Measurements from ENCODE around the gene PDHA1.

DNA sequence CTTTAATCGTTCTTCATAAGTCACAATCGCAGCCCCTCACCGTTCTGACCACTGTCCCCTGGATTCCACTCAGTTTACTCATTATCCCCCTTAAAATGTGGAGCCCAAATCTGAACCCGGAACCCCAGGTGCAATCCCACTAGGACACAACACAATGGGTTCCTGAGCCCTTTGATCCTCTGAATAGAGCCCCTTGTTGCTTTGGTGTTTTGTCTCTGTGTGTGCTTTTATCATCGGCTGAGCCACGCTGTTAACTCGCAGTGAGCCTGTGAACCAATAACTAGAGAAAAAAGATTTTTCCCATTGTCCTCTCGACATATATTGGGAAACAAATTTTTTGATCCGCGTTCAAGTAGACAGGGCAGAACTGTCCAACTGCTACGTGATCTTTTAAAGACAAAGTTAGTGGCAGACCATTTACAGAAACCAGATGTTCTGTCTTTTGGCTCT, 617 bp upstream of the PDHA1 start:
- TF ChIP-seq CTCF (conservative IDR thresholded peaks at IDR 0.05; ENCODE audit: low read depth in 2 of 2), result no peak
- TF ChIP-seq CREB1 (CRISPR knock-in tag; IDR thresholded peaks at IDR 0.05; ENCODE audit: low read depth), result no peak
- TF ChIP-seq EZH2phosphoT487 (IDR thresholded peaks at IDR 0.05; ENCODE audit: unreplicated experiment), result no peak
- TF ChIP-seq REST (IDR thresholded peaks at IDR 0.05; ENCODE audit: unreplicated experiment), result no peak
- TF ChIP-seq EZH2 (IDR thresholded peaks at IDR 0.05; ENCODE audit: low read depth, unreplicated experiment), result no peak
- TF ChIP-seq NANOG (IDR thresholded peaks at IDR 0.05; ENCODE audit: borderline replicate concordance), result no peak
- TF ChIP-seq ZNF331 (CRISPR knock-in tag; IDR thresholded peaks at IDR 0.05; ENCODE audit: low read depth), result no peak
- no peak for TF ChIP-seq POLR2AphosphoS5 (IDR thresholded peaks at IDR 0.05; ENCODE audit: low read depth)
- no peak for TF ChIP-seq ETS1 (IDR thresholded peaks at IDR 0.05)
- TF ChIP-seq, protein P1, sequence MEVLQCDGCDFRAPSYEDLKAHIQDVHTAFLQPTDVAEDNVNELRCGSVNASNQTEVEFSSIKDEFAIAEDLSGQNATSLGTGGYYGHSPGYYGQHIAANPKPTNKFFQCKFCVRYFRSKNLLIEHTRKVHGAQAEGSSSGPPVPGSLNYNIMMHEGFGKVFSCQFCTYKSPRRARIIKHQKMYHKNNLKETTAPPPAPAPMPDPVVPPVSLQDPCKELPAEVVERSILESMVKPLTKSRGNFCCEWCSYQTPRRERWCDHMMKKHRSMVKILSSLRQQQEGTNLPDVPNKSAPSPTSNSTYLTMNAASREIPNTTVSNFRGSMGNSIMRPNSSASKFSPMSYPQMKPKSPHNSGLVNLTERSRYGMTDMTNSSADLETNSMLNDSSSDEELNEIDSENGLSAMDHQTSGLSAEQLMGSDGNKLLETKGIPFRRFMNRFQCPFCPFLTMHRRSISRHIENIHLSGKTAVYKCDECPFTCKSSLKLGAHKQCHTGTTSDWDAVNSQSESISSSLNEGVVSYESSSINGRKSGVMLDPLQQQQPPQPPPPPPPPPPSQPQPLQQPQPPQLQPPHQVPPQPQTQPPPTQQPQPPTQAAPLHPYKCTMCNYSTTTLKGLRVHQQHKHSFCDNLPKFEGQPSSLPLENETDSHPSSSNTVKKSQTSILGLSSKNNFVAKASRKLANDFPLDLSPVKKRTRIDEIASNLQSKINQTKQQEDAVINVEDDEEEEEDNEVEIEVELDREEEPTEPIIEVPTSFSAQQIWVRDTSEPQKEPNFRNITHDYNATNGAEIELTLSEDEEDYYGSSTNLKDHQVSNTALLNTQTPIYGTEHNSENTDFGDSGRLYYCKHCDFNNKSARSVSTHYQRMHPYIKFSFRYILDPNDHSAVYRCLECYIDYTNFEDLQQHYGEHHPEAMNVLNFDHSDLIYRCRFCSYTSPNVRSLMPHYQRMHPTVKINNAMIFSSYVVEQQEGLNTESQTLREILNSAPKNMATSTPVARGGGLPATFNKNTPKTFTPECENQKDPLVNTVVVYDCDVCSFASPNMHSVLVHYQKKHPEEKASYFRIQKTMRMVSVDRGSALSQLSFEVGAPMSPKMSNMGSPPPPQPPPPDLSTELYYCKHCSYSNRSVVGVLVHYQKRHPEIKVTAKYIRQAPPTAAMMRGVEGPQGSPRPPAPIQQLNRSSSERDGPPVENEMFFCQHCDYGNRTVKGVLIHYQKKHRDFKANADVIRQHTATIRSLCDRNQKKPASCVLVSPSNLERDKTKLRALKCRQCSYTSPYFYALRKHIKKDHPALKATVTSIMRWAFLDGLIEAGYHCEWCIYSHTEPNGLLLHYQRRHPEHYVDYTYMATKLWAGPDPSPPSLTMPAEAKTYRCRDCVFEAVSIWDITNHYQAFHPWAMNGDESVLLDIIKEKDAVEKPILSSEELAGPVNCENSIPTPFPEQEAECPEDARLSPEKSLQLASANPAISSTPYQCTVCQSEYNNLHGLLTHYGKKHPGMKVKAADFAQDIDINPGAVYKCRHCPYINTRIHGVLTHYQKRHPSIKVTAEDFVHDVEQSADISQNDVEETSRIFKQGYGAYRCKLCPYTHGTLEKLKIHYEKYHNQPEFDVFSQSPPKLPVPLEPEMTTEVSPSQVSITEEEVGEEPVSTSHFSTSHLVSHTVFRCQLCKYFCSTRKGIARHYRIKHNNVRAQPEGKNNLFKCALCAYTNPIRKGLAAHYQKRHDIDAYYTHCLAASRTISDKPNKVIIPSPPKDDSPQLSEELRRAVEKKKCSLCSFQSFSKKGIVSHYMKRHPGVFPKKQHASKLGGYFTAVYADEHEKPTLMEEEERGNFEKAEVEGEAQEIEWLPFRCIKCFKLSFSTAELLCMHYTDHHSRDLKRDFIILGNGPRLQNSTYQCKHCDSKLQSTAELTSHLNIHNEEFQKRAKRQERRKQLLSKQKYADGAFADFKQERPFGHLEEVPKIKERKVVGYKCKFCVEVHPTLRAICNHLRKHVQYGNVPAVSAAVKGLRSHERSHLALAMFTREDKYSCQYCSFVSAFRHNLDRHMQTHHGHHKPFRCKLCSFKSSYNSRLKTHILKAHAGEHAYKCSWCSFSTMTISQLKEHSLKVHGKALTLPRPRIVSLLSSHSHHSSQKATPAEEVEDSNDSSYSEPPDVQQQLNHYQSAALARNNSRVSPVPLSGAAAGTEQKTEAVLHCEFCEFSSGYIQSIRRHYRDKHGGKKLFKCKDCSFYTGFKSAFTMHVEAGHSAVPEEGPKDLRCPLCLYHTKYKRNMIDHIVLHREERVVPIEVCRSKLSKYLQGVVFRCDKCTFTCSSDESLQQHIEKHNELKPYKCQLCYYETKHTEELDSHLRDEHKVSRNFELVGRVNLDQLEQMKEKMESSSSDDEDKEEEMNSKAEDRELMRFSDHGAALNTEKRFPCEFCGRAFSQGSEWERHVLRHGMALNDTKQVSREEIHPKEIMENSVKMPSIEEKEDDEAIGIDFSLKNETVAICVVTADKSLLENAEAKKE (CRISPR knock-in tag; IDR thresholded peaks at IDR 0.05), result no peak
- no peak for TF ChIP-seq STAT1 (IDR thresholded peaks at IDR 0.05; ENCODE audit: unreplicated experiment)
- no peak for TF ChIP-seq JUNB (IDR thresholded peaks at IDR 0.05; ENCODE audit: unreplicated experiment)

All from GM23338 (cell line).